ENCODE data around the gene ENOX1.

ENOX1 gene

GRCh38 chr13:43763143-43763759 is 23.5 kb downstream of the ENOX1 start:
- 79% methylated on average over 6 of the region's 6 CpGs for WGBS

GRCh38 chr13:43761616-43762315 is 25.0 kb downstream of the ENOX1 start:
- Histone ChIP-seq H3K27me3 (ENCODE audit: control insufficient read depth in 1 of 2, insufficient read depth in 1 of 2, low read length in 2 of 2) (no peaks in the 10 kb centered on the region), H3K23ac (ENCODE audit: low read length in 2 of 2) (no peak overlapping the region), H2BK120ac (ENCODE audit: low read depth, low read length) (no peak overlapping the region), H3K9ac (ENCODE audit: low read length) (no peak overlapping the region), H2BK15ac (ENCODE audit: low read depth, poor library complexity, severe bottlenecking) (no peak overlapping the region), H3K79me1 (replicated peaks; ENCODE audit: low read length, poor library complexity, severe bottlenecking) (no peaks in the 10 kb centered on the region), H3K4ac (ENCODE audit: low read depth in 1 of 2, low read length in 2 of 2) (no peak overlapping the region), H3K14ac (ENCODE audit: low read length in 2 of 2) (no peak overlapping the region), H3K18ac (ENCODE audit: low read depth in 1 of 2, low read length in 2 of 2) (no peak overlapping the region), H4K91ac (ENCODE audit: low read length) (no peak overlapping the region), H4K8ac (ENCODE audit: low read length) (no peak overlapping the region), H2AFZ (ENCODE audit: low read depth, low read length) (no peak overlapping the region), H3K36me3 (ENCODE audit: control insufficient read depth in 1 of 2, insufficient read depth in 2 of 2, low read depth in 1 of 2, low read length in 2 of 2) (no peaks in the 10 kb centered on the region), H3K9me3 (ENCODE audit: control insufficient read depth, low read length) (no peaks in the 10 kb centered on the region), H3K4me2 (ENCODE audit: low read length, poor library complexity, severe bottlenecking) (no peak overlapping the region), H2BK5ac (ENCODE audit: low read depth, low read length, poor library complexity, severe bottlenecking) (no peak overlapping the region), H2BK12ac (ENCODE audit: low read length in 2 of 2) (no peak overlapping the region), H3K27ac (ENCODE audit: low read length, poor library complexity, severe bottlenecking) (no peak overlapping the region), H2AK5ac (ENCODE audit: low read length, severe bottlenecking) (no peak overlapping the region), H3K4me1 (ENCODE audit: control insufficient read depth, insufficient read depth, low read depth, low read length) (no peaks in the 10 kb centered on the region), H3K4me3 (ENCODE audit: insufficient read depth in 1 of 2, low read depth in 1 of 2, low read length in 2 of 2) (no peak overlapping the region)
- WGBS, result 79% methylated on average over 4 of the region's 4 CpGs
- DNase-seq, result no peak

More at GRCh38 chr13:43763143-43763759, 23.5 kb downstream of the ENOX1 start:
- Histone ChIP-seq H3K4me1 (ENCODE audit: control insufficient read depth, insufficient read depth, low read depth, low read length) (no peaks in the 10 kb centered on the region), H3K4ac (ENCODE audit: low read depth in 1 of 2, low read length in 2 of 2) (no peak overlapping the region), H3K27ac (ENCODE audit: low read length, poor library complexity, severe bottlenecking) (no peak overlapping the region), H3K23ac (ENCODE audit: low read length in 2 of 2) (no peak overlapping the region), H2AK5ac (ENCODE audit: low read length, severe bottlenecking) (no peak overlapping the region), H3K27me3 (ENCODE audit: control insufficient read depth in 1 of 2, insufficient read depth in 1 of 2, low read length in 2 of 2) (peaks cover 0 to 3% of the 10 kb centered on the region in 2 experiments), H2BK12ac (ENCODE audit: low read length in 2 of 2) (no peak overlapping the region), H3K9ac (ENCODE audit: low read length) (no peak overlapping the region), H4K8ac (ENCODE audit: low read length) (no peak overlapping the region), H3K18ac (ENCODE audit: low read depth in 1 of 2, low read length in 2 of 2) (no peak overlapping the region), H3K9me3 (ENCODE audit: control insufficient read depth, low read length) (no peaks in the 10 kb centered on the region), H3K79me1 (replicated peaks; ENCODE audit: low read length, poor library complexity, severe bottlenecking) (no peaks in the 10 kb centered on the region), H3K14ac (ENCODE audit: low read length in 2 of 2) (no peak overlapping the region), H3K4me2 (ENCODE audit: low read length, poor library complexity, severe bottlenecking) (no peak overlapping the region), H3K36me3 (ENCODE audit: control insufficient read depth in 1 of 2, insufficient read depth in 2 of 2, low read depth in 1 of 2, low read length in 2 of 2) (no peaks in the 10 kb centered on the region), H2BK5ac (ENCODE audit: low read depth, low read length, poor library complexity, severe bottlenecking) (no peak overlapping the region), H2BK15ac (ENCODE audit: low read depth, poor library complexity, severe bottlenecking) (no peak overlapping the region), H2BK120ac (ENCODE audit: low read depth, low read length) (no peak overlapping the region), H4K91ac (ENCODE audit: low read length) (no peak overlapping the region), H2AFZ (ENCODE audit: low read depth, low read length) (no peak overlapping the region), H3K4me3 (ENCODE audit: insufficient read depth in 1 of 2, low read depth in 1 of 2, low read length in 2 of 2) (no peak overlapping the region)
- DNase-seq, result no peak

GRCh38 chr13:43760257-43760656 is 26.5 kb downstream of the ENOX1 start:
- H3K9me3 ChIP-seq (ENCODE audit: control insufficient read depth, low read length), result no peaks in the 10 kb centered on the region
- no peak overlapping the region for H4K8ac ChIP-seq (ENCODE audit: low read length)
- no peak overlapping the region for H3K4ac ChIP-seq (ENCODE audit: low read depth in 1 of 2, low read length in 2 of 2)
- H3K18ac ChIP-seq (ENCODE audit: low read depth in 1 of 2, low read length in 2 of 2), result no peak overlapping the region
- no peaks in the 10 kb centered on the region for H3K36me3 ChIP-seq (ENCODE audit: control insufficient read depth in 1 of 2, insufficient read depth in 2 of 2, low read depth in 1 of 2, low read length in 2 of 2)
- H3K79me1 ChIP-seq (replicated peaks; ENCODE audit: low read length, poor library complexity, severe bottlenecking), result no peaks in the 10 kb centered on the region
- no peak overlapping the region for H3K14ac ChIP-seq (ENCODE audit: low read length in 2 of 2)
- no peak for DNase-seq
- H2AFZ ChIP-seq (ENCODE audit: low read depth, low read length), result no peak overlapping the region
- 78% methylated on average over 3 of the region's 3 CpGs for WGBS
- H2BK120ac ChIP-seq (ENCODE audit: low read depth, low read length), result no peak overlapping the region
- H3K4me3 ChIP-seq (ENCODE audit: insufficient read depth in 1 of 2, low read depth in 1 of 2, low read length in 2 of 2), result no peak overlapping the region
- no peak overlapping the region for H3K4me2 ChIP-seq (ENCODE audit: low read length, poor library complexity, severe bottlenecking)
- H3K9ac ChIP-seq (ENCODE audit: low read length), result no peak overlapping the region
- no peak overlapping the region for H3K23ac ChIP-seq (ENCODE audit: low read length in 2 of 2)
- H3K4me1 ChIP-seq (ENCODE audit: control insufficient read depth, insufficient read depth, low read depth, low read length), result no peaks in the 10 kb centered on the region
- H3K27me3 ChIP-seq (ENCODE audit: control insufficient read depth in 1 of 2, insufficient read depth in 1 of 2, low read length in 2 of 2), result no peaks in the 10 kb centered on the region
- no peak overlapping the region for H2BK15ac ChIP-seq (ENCODE audit: low read depth, poor library complexity, severe bottlenecking)
- no peak overlapping the region for H2BK12ac ChIP-seq (ENCODE audit: low read length in 2 of 2)
- no peak overlapping the region for H4K91ac ChIP-seq (ENCODE audit: low read length)
- H3K27ac ChIP-seq (ENCODE audit: low read length, poor library complexity, severe bottlenecking), result no peak overlapping the region
- no peak overlapping the region for H2BK5ac ChIP-seq (ENCODE audit: low read depth, low read length, poor library complexity, severe bottlenecking)
- H2AK5ac ChIP-seq (ENCODE audit: low read length, severe bottlenecking), result no peak overlapping the region

- no peak overlapping the region for H2BK120ac ChIP-seq (ENCODE audit: low read depth, low read length)
- no peak overlapping the region for H3K9ac ChIP-seq (ENCODE audit: low read length)
- no peak overlapping the region for H2AK5ac ChIP-seq (ENCODE audit: low read length, severe bottlenecking)
- H3K4ac ChIP-seq (ENCODE audit: low read depth in 1 of 2, low read length in 2 of 2), result no peak overlapping the region
- no peaks in the 10 kb centered on the region for H3K27me3 ChIP-seq (ENCODE audit: control insufficient read depth in 1 of 2, insufficient read depth in 1 of 2, low read length in 2 of 2)
- no peak overlapping the region for H3K4me3 ChIP-seq (ENCODE audit: insufficient read depth in 1 of 2, low read depth in 1 of 2, low read length in 2 of 2)
- H3K4me2 ChIP-seq (ENCODE audit: low read length, poor library complexity, severe bottlenecking), result no peak overlapping the region
- H3K9me3 ChIP-seq (ENCODE audit: control insufficient read depth, low read length), result no peaks in the 10 kb centered on the region
- H2BK15ac ChIP-seq (ENCODE audit: low read depth, poor library complexity, severe bottlenecking), result no peak overlapping the region
- no peak overlapping the region for H4K91ac ChIP-seq (ENCODE audit: low read length)
- DNase-seq, result no peak
- H2BK5ac ChIP-seq (ENCODE audit: low read depth, low read length, poor library complexity, severe bottlenecking), result no peak overlapping the region
- H4K8ac ChIP-seq (ENCODE audit: low read length), result no peak overlapping the region
- no peak overlapping the region for H3K18ac ChIP-seq (ENCODE audit: low read depth in 1 of 2, low read length in 2 of 2)
- WGBS, result 100% methylated on average over 1 of the region's 1 CpG
- no peaks in the 10 kb centered on the region for H3K36me3 ChIP-seq (ENCODE audit: control insufficient read depth in 1 of 2, insufficient read depth in 2 of 2, low read depth in 1 of 2, low read length in 2 of 2)
- no peak overlapping the region for H3K14ac ChIP-seq (ENCODE audit: low read length in 2 of 2)
- no peaks in the 10 kb centered on the region for H3K4me1 ChIP-seq (ENCODE audit: control insufficient read depth, insufficient read depth, low read depth, low read length)
- H3K23ac ChIP-seq (ENCODE audit: low read length in 2 of 2), result no peak overlapping the region
- no peaks in the 10 kb centered on the region for H3K79me1 ChIP-seq (replicated peaks; ENCODE audit: low read length, poor library complexity, severe bottlenecking)
- H2BK12ac ChIP-seq (ENCODE audit: low read length in 2 of 2), result no peak overlapping the region
- no peak overlapping the region for H2AFZ ChIP-seq (ENCODE audit: low read depth, low read length)
- no peak overlapping the region for H3K27ac ChIP-seq (ENCODE audit: low read length, poor library complexity, severe bottlenecking)
Measured at GRCh38 chr13:43758834-43759233, 27.9 kb downstream of the ENOX1 start.

Data from mesenchymal stem cell (in vitro differentiated cells and primary cell).